Iris pigment epithelial cell (primary cell): ENCODE measurements around the gene JDP2.
A peak's percentile ranks its signal among the peaks of the same experiment; 100 is the strongest.

Source experiments
- DNase-seq: peaks from one replicate; pipeline ENCODE4 v3.0.0-alpha.2; 2011; ENCODE audit warnings: low read depth

JDP2 gene

DNA sequence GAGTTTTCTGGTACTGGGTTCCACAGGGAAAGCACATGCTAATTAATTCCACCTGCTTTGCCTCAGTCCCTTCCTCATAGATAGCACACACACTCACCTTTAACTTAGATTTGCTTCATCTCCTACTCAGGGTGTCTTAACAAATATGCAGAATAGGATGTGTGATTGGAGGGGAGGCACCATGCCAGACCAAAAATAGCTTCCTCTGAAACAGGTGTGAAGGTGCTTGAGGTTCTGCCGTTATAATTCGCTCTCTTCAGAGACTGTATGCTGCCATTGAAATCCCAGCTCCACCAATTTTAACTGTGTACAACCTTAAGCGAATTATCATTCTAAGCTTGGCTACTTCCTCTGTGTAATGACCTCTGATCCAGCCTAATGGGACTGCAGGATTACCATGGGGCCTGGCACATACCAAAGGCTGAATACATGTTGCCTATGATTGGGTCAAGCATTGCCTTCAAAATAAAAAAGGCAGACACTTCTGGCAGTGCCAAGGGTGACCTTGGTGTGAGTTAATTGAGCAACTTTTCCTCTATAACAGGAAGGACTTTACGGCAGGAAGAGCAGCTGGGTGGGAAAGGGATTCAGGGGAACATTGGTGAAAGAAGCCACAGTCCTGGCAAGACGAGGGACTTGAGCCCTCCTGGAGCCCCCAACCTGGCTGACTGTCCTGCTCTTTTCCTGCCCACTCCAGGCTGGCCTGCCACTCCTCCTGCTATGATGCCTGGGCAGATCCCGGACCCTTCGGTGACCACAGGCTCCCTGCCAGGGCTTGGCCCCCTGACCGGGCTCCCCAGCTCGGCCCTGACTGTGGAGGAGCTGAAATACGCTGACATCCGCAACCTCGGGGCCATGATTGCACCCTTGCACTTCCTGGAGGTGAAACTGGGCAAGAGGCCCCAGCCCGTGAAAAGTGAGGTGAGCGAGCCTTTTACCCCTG, 9.7 kb downstream of the JDP2 start:
- no peak for DNase-seq

DNA sequence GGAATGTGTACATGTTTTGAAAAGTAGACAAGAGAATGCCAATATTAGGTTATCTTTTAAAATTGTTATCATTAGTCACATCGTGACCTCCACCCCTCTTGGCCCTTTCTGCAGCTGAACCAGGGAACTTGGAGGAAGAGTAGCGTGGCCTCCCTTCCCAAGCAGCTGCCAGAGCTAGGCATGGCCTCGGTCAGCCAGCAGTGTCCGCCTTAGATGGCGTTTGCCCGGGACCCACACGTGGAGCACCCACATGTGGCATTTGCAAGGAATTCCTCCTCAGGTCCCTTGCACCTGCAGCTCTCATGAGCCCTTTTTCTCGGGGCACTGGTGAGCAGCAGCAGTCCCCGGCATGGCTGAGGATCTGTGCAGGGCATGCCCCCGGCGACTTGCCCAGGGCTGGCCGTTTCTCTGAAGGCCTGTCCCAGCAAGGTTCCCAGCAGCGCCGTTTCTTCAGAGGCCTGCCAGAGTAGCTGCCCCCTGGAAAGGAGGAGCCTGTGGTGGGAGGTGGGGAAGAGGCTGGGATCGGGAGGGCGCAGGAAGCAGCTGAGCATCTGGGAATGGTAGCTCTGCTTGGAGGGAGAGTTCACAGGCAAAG, 10.8 kb downstream of the JDP2 start:
- DNase-seq, result no peak

DNA sequence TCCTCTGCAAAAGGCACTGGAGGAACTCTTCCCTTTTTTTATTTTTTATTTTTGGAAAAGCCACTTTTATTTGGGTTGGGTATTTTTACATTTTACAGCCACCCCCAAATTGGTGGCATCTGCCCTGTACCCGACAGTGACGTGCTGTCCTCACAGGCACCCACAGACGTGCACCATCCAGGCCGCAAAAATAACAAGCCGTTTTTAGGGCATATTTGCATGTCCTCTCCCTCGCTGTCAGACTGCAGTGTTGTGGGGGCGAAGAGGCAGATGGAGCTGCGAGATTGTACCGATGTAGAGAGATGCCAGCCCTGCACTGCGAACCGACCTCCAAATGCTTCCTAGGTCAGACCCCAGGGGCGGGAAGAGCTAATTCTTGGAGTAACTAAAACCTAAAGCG, 12.2 kb downstream of the JDP2 start:
- no peak for DNase-seq

DNA sequence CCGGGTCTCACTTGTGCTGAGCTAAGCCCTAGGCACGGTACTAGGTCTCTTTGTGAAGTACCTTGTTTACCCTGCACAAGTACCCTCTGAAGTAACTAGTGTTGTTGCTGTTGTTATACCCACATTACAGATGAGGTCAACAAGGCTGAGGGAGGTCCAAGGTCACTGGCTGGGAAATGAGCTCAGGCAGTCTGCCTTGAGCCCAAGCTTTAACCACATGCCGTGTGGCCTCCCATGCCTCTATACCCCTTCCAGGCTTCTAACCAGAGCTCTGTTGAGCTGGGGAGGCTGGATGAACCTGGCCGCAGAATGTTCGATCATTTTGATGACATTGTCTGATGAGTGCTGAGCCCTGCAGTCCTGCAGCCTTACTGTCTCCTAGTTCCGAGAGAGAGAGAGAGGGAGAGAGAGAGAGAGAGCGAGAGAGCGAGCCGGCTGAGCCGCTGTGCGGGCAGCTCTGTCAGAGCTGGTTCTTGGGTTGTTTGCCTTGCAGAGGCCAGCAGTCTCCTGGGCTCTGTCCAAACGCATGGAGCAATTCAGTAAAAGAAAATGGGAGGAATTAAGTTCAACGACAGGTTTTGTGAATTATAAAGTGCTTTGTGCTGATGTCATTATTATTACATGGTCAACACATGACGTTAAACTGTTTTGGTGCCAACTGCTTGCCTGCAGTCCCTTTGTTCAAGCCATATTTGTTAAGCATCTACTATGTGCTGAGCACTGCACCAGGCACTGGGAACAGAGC, 13.1 kb downstream of the JDP2 start:
- DNase-seq, result peak; percentile 94

- DNase-seq, result no peak
Measured at GRCh38 chr14:75441728-75442127, 13.9 kb downstream of the JDP2 start.

- DNase-seq, result no peak
Measured at GRCh38 chr14:75442166-75442565, 14.3 kb downstream of the JDP2 start.

GRCh38 chr14:75442642-75443041, 14.8 kb downstream of the JDP2 start:
- peak; percentile 47 for DNase-seq

DNA sequence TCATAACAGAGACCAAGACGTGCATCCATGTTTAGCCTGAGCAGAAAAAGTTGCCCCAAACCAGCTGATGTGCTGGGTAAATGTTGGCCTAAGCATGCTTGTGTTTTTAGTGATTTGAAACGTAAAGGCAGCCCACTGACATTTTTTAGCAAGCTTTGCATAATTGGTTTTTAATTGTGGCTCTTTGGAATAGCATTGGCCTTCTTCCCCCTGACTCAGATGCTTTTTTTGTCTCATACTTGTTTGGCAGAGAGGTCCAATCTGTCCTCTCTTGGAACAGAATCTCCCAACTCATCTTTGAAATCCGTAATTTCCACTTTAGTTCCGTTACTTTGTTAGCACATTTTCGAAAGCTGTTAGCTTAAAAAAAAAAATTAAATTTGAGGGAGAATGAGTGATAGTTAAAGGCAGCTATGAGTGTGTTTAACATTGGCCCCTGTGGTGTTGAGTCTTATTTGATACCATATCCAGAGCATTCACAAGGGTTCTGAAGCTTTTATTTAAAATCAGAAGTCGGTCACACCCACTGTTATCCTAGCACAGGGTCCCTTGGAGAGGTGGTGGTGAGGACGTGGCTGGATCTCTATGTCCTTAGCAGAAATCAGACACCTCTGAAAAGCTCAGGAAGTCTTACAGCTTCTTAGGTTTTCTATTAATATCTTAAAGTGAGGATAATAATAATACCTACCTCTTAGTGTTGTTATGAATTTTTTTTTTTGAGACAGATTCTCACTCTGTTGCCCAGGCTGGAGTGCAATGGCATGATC, 15.6 kb downstream of the JDP2 start:
- DNase-seq, result no peak

DNA sequence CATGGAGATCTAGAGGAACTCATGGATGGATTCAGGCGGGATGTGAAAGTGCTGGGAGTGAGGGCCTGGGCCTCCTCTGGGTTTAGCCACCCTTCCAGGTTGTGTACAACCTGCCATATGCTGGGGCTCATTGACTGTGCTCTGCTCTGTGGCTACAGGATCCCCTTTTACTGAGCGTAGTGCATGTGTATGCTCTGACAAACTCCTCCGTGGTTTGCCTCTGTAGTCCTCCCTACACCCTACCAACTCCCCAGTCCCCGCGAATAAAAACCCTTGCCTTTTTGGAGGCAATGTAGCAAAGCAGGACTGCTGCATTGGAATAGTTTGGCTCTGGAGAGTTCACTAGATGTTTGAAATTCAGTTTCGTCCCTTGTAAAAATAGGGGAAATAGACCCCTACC, 17.4 kb downstream of the JDP2 start:
- DNase-seq, result no peak

DNA sequence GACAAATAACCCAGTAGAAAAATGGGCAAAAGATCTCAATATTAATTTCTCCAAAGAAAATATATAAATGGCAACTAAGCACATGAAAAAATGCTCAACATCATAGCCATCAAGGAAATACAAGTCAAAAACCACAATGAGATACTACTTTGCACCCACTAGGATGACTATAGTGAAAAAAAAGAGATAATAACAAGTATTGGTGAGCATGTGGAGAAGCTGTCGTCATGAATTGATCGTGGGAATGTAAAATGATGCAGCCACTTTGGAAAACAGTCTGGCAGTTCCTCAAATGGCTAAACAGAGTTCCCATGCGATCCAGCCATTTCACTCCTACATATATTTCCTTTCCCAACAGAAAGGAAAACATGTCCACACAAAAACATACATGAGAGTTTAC, 18.1 kb downstream of the JDP2 start:
- no peak for DNase-seq

GRCh38 chr14:75446447-75446846, 18.6 kb downstream of the JDP2 start:
- no peak for DNase-seq

GRCh38 chr14:75448209-75448608, 20.4 kb downstream of the JDP2 start:
- DNase-seq, result no peak

- DNase-seq, result no peak
Measured at GRCh38 chr14:75449036-75449435, 21.2 kb downstream of the JDP2 start.

GRCh38 chr14:75449696-75450095, 21.9 kb downstream of the JDP2 start:
- DNase-seq, result no peak

DNA sequence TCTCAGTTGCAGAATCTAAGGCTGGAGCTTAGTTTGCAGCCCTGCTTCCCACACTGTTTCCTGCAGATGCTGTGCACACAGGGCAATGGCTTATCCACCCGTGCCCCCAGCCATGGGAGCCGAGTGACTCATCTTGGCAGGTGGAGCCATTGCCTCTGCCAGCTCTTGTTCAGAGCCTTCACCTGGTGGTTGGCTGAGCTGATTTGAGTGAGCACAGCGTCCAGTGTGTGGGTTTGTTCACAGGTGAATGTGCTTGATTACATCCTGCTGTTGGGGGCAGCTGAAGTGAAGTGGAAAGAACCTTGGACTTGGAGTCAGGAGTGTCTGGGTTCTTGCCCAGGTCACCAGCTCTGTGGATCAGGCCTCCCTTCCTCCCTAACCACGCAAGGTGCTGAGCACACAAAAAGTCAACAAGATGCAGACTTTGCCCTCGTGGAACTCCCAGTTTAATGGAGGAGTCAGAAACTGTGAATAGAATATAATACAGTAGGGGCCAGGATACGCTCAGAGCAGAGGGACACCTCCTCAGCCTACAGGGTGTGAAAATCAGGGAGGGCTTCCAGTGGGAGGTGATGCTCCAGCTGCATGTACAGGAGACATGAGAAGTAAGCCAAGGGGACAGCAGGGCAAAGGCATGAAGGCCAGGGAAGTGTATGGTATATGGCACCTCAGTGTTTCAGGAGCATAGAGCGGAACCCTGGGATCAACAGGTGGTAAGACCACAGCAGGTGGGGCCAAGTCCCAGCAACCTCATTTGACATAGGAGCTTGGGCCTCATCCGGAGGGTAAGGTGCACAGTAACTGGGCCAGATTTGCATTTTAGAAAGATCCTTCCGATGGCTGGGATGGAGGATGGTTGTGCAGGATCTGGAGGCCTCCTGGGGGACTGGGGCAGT, 22.8 kb downstream of the JDP2 start:
- peak; percentile 47 for DNase-seq

GRCh38 chr14:75452324-75452723, 24.5 kb downstream of the JDP2 start:
- peak; percentile 38 for DNase-seq

GRCh38 chr14:75452900-75453816, 25.3 kb downstream of the JDP2 start:
- DNase-seq, result peak; percentile 97

DNA sequence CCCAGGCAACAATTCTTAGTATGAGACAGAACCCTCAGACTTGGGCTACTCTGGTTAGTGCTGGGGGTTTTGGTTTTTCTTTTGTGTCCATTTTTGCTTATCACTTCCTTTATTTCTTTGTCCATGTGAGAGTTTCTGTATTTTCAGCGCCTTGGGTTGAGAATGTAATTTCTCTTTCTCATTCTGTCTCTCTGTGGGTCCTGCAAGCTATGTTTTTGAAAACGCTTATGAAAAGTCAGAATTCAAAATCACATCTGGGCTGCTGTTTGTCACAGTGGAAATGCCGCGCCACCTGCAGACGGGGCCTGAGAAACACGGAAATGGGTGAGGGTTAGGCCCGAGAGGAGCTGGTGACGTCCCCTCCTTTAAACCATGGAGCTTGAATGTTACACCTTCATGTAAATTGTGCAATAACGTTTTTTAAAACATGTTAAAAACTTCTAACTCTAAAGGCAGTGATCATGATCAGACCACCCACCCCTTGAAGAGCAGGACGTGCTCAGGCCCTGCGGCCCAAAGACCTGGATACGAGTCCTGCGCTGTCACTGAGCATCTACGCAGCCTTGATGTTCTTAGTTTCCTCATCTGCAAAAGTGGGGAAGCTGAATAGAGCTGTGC, 26.1 kb downstream of the JDP2 start:
- no peak for DNase-seq

DNA sequence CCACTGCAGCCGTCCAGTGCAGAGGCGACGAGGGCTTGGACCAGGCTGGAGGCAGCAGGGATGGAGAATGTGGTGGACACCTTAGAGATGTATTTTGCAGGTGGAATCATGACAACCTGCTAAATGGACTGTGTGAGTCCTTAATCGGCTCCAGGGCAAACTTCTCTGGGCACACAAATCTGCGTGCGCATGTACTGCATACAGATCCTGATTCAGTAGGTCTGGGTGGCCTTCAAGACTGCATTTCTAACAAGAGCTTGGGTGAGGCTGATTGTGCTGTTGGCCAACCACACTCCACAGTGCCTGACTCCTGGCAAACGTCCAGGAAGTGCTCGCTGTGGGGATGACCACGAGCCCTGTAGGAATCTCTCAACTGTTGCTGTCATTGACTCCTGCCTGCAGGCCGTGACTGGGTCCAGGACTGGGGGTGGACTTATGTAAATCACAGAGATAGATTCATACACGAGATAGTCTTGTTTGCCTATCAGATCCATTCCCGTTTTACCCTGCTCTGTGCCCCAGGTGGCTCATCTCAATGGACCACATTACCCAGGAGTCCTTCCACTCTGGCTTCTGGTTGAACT, 27.2 kb downstream of the JDP2 start:
- peak; percentile 91 for DNase-seq
